ENCODE data around the gene MERTK. TPM values are rescaled to one million over a fixed set of nuclear protein-coding genes. Genes with fewer than 3 reads are reported as not detected.

Gene MERTK
- polyA plus RNA-seq, 3 donors = 21.2 to 24.5 (median 21.9) TPM

DNA sequence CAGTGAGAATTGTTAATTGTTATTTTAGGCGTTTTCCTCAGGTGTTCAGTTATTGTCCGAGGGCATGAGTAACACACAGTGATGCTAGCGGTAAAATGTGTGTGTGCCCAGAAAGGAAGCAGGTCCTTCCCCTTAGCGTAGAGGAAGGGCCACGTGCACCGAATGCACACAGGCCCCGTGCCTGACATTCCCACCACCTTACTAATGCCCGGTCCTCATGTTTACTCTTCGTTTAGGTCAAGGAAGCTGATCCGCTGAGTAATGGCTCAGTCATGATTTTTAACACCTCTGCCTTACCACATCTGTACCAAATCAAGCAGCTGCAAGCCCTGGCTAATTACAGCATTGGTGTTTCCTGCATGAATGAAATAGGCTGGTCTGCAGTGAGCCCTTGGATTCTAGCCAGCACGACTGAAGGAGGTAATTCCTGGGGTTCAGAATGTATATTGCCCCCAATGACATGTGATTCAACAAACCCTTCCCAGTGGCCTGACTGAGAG lies 76.7 kb downstream of the MERTK start:
- DNase-seq (ENCODE audit: low read depth in 3 of 3, low spot score in 2 of 3) = no peak

DNA sequence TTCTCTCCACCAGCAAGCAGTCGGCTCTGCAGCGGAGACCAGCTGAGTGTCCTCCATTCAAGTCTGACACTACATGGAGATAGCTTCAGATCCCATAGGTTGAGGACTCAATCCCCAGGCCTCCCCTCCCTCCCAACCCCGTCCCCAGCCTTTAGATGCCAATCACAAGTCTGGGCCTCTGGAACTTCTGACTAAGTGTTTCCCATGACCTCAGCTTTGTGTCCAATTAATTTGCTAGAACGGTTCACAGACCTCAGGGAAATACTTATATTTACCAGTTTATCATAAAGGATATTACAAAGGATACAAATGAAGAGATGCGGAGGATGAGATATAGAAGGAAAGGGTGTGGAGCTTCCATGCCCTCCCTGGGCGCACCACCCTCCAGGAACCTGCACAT lies 77.4 kb downstream of the MERTK start:
- no peak for DNase-seq (ENCODE audit: low read depth in 3 of 3, low spot score in 2 of 3)

DNA sequence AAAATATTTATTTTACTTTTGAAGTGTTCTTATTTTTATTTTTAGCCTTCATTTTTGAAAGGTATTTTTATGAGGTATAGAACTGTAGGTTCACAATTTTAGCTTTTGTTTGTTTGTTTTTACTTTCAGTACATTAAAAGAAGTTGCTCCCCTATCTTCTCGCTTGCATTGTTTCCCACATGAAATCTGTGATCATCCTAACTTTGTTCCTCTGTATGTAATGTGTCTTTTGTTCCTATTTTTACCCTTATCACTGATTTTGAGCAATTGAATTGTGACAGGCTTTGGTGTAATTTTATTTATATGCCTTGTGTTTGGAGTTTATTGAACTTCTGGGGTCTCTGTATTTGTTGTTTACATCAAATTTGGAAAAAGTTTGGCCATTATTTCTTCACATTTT lies 78.8 kb downstream of the MERTK start:
- DNase-seq (ENCODE audit: low read depth in 3 of 3, low spot score in 2 of 3) = no peak

DNA sequence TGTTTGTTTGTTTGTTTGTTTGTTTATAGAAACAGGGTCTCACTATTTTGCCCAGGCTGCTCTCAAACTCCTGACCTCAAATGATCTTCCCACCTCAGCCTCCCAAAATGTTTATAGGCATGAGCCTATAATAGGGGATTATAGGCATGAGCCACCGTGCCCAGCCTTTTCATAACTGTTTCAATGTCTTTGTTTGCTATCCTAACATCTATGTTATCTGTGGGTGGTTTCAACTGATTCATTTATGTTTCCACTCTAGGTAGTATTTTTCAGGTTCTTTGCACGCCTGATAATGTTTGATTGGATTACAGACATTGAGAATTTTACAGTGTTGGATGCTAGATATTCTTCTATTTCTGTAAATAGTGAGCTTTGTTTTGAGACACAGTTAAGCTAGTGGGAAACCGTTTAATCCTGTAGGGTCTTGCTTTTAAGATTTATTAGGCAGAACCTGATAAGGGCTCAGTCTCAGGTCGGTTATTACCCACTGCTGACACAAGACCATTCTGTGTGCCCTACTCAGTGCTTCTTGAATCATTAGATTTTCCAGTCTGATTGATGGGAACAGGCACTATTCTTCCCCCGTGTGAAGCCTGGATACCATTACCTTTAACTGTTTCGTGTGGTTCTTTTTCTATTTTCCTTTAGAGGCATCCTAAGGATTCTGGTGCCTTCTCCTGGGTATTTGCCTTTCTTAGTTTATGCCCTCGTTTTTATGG lies 80.2 kb downstream of the MERTK start:
- no peak for DNase-seq (ENCODE audit: low read depth in 3 of 3, low spot score in 2 of 3)

DNA sequence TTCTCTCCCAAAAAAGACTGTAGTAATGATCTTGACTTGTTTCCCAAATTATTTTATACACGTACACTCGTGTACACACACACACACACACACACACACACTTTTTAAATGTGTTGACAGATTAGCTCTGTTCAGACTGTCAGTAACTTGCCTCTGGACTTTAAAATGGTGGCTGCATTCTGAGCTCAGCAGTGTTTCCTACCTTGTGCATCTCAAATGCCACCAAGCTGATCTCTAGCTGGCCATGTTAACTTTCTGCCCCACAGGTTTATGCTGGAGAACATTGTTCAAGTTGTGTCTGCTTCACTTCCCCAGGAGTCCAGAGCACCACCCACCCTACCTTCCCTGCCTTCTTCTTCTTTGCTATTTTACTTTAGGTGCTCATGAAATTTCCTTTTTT lies 83.3 kb downstream of the MERTK start:
- DNase-seq (ENCODE audit: low read depth in 3 of 3, low spot score in 2 of 3) = no peak

DNA sequence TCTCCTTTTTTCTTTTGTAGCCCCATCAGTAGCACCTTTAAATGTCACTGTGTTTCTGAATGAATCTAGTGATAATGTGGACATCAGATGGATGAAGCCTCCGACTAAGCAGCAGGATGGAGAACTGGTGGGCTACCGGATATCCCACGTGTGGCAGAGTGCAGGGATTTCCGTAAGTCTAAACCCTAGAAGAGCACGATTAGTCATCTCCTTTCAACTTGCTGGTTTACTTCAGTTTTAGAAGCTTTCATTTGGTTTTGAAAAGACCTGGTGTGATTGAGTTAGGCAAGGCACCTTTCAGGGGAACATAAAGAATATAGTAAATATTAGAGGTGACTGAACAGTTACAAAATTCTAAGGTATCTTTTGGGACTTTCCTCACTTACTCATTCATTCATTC lies 84.4 kb downstream of the MERTK start:
- DNase-seq (ENCODE audit: low read depth in 3 of 3, low spot score in 2 of 3) = no peak

DNA sequence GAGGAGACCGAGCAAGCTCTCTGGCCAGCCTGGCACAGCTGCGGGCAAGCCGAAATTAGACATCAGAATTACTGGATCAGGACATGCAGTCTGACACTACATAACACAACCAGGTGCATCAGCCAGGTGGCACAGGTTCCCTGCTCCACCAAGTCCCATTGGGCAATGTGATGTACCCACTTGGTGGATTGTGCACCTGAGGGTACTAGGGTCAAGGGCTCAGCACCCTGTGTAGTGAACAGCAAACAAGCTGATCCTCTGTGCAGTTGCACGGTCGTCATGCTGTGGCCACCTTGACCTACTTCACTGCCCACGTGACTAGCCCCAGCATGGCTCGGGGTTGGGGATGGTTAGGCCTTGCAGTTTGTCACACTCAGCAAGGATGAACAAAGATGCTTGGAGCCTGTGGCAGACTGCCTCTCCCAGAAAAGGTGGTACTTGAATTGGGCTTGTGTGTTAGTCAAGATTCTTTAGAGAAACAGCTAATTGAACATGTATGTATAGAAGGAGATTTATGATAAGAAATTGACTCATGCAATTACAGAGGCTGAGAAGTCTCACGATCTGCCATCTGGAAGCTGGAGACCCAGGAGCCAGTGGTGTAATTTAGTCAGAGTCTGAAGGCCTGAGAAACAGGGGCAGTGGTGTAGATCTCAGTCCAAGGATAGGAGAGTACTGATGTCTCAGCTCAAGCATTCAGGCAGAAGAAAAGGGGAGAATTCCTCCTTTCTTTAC lies 85.2 kb downstream of the MERTK start:
- no peak for DNase-seq (ENCODE audit: low read depth in 3 of 3, low spot score in 2 of 3)

DNA sequence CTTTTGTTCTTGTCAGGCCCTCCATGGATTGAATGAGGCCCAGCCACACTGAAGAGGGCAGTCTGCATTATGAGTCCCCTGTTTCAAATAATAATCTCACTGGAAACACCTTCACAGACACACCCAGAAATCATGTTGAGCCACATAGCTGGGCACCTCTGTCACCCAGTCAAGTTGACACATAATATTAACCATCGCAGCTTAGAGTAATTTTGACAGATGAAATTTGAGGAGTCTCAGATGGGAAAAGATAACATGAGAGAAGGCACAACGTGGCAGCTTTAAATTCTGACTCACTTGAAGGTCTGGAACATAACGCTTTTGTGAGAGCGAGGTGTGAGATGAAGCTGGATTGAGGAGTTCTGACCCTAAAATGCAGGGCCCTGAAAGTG lies 85.8 kb downstream of the MERTK start:
- DNase-seq (ENCODE audit: low read depth in 3 of 3, low spot score in 2 of 3) = no peak

DNA sequence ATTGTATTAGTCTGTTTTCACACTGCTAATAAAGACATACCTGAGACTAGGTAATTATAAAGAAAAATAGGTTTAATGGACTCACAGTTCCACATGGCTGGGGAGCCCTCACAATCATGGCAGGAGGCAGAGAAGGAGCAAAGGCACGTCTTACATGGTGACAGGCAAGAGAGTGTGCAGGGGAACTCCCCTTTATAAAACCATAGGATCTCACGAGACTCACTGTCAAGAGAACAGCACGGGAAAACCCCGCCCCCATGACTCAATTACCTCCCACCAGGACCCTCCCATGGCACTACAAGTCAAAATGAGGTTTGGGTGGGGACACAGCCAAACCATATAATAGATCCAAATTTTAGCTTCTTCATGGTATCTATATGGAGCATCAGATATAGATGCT lies 87.1 kb downstream of the MERTK start:
- DNase-seq (ENCODE audit: low read depth in 3 of 3, low spot score in 2 of 3) = no peak

DNA sequence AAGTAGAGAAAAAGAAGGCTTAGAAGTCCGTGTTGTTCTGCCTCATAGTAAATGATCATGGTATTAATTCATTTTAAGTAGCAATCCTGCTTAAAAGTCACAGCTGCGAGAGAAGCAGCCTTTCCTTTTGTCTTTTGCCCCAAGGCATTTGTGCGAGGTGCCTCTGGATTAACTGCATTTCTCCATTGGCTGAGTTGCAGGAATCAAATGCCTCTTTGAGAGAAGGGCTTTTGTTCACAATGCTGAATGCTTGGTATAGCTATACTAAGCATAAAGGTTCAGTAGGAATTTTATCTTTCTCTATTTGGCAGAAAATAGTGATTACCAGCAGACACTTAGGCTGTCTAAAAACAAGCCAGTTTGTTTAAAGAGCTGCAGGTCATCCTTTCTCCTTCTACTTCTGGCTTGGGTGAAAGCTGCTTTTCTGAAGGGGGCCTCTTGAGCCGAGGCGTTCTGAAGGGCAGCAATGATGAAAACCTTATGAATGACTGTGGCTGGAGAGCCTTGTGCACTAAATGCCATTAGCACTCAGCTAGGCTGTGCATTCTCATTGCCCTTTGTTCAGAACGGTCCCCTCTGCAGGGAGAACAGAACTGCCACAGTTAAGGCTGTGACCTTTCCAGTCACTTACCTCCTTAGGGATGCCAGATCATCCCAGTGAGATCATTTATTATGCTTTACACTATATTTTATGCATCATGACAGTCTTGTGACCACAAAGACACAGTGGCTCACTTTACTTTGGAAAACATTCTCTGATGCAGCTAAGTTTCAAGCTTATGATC lies 87.9 kb downstream of the MERTK start:
- DNase-seq (ENCODE audit: low read depth in 3 of 3, low spot score in 2 of 3) = no peak

DNA sequence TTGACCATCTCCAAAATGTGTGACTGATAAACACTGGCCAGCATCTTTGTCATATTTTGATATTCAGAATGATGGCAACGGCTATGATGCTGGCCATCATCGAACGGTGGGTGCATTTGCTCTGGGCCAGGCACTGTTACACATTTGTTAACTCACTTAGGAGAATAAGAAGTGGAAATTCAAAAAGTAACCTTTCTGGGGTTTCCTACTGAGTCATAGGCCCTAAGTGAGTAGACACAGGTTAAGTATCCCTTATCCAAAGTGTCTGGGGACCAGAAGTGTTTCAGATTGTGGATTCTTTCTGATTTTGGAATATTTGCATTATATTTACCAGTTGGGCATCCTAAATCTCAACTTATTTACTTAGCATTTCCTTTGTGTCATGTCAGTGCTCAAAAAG lies 92.0 kb downstream of the MERTK start:
- no peak for DNase-seq (ENCODE audit: low read depth in 3 of 3, low spot score in 2 of 3)

DNA sequence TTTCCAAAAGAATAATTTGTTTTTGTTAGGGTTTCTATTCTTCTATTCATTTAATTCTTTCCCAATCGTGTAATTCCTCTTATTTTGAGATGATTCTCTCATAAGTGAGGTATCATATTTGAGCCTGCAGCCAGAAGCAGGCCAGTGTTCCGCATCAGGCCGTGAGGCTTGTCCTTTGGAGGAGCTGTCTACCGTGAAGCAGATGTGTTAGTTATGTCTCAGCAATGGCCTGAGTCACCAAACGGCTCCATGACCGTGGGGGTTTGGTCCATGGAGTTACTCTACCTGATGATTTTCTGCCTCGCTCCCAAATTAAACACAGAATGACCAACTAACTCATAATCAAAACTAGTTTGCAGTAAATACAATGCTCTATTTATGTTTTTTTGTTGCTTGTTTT lies 92.4 kb downstream of the MERTK start:
- no peak for DNase-seq (ENCODE audit: low read depth in 3 of 3, low spot score in 2 of 3)

DNA sequence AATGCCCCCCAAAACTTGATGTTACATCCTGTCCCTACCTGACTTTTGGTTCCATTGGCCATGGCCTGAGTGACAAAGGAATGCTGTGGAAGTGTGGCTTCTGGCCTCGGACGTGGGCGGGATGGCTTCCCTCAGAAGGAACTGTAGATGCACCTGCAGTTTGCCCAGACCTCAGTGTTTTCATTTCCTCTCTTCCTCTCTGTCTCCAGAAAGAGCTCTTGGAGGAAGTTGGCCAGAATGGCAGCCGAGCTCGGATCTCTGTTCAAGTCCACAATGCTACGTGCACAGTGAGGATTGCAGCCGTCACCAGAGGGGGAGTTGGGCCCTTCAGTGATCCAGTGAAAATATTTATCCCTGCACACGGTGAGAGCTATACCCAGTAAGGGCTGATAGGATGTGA lies 95.6 kb downstream of the MERTK start:
- no peak for DNase-seq (ENCODE audit: low read depth in 3 of 3, low spot score in 2 of 3)

DNA sequence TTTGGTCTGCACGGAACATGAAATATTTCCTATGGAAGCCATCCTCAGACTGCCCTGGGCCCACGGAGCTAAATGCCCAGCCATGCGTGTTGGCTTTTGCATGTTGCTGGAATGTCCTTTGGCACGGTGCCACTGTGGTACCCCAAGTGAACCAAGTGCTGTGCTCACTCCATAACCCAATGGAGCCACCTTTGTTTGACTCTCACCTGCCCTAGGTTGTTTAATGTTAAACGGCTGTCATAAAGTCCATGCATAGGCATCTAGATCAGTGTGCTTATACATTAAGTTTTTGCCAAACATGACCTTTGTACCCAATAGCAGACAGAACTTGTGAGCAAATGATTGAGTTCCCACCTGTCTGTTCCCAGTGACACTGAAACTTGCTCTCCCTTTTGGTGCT lies 96.7 kb downstream of the MERTK start:
- DNase-seq (ENCODE audit: low read depth in 3 of 3, low spot score in 2 of 3) = no peak

DNA sequence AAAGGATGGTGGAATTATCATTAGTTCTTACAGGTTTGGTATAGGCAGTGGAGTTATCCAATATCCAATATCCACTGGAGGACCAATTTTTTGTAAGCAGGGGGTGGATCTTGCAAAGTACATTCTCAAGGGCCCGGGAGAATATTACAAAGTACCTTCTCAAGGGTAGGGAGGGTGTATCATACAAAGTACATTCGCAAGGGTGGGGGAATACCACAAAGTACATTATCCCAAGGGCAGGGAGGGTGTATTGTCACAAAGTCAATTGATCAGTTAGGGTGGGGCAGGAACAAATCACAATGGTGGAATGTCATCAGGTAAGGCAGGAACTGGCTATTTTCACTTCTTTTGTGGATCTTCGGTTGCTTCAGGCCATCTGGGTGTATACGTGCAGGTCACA lies 101.4 kb downstream of the MERTK start:
- no peak for DNase-seq (ENCODE audit: low read depth in 3 of 3, low spot score in 2 of 3)

DNA sequence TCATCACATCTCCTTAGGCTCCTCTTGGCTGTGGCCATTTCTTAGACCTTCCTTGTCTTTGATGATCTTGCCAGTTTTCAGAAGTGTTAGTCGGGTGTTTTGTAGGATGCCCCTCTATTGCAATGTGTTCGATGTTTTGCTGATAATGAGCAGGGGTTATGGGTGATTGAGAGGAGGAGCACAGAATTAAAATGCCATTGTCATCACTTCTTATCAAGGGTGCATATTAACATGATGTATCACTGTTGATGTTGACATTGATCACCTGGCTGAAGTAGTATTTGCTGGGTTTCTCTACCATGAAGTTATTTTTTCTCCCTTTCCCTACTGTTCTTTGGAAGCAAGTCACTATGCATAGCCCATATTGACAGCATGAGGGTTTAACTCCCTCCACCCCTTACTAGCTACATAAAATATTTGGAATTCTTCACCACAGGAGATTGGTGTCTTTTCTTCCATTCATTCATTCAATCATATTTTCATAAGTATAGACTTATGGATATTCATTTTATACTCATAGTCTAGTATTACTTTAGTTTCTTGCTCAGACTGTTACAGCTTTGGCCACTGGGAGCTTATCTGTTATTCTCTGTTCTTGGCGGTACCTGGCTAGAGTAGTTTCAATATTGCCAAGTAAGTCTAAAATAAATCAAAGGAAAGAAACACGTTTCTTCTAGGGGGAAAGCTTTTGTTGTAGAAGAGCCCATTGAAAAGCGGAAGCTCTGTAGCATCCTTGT lies 102.2 kb downstream of the MERTK start:
- no peak for DNase-seq (ENCODE audit: low read depth in 3 of 3, low spot score in 2 of 3)

DNA sequence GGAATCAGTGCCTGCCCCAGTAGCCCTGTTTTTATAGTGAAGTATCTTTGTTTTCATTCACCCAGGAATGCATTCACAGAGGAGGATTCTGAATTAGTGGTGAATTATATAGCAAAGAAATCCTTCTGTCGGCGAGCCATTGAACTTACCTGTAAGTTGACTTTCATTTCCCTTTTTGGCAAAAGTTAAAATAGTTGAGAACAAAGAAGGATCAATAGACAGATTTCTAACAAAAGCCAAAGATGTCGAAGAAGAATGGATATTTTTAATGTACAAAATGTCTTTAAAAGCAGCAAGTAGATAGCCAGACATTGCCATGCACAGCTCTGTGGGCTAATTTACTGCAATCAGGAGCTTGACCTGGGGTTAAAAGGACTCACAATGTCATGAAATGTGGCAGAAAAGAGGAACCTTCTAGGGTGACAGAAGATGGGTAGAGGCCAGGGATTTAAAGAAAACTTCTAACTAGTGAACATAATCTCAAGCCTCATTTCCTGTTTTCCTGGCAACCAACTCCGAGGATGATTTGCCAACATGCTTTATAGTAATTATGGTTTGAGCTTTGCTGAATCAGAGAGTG lies 102.8 kb downstream of the MERTK start:
- DNase-seq (ENCODE audit: low read depth in 3 of 3, low spot score in 2 of 3) = no peak

DNA sequence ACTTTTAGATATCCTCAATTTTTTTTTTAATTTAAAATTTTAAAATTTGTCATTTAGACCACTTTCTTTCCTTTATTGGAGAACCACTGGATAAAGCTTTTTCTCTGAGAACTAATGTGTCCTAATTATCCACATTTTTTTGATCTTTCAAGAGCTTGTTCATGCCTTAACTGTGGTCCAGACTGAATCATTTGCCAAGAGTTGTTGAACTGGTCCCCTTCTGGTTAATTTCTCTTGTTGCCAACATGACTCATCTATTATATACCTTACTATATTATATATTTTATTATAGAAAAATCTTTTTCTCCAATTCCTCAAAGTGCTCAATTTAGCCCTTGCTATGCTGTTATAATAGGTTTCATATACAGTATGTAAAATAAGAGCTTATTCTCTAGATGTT lies 103.5 kb downstream of the MERTK start:
- no peak for DNase-seq (ENCODE audit: low read depth in 3 of 3, low spot score in 2 of 3)

DNA sequence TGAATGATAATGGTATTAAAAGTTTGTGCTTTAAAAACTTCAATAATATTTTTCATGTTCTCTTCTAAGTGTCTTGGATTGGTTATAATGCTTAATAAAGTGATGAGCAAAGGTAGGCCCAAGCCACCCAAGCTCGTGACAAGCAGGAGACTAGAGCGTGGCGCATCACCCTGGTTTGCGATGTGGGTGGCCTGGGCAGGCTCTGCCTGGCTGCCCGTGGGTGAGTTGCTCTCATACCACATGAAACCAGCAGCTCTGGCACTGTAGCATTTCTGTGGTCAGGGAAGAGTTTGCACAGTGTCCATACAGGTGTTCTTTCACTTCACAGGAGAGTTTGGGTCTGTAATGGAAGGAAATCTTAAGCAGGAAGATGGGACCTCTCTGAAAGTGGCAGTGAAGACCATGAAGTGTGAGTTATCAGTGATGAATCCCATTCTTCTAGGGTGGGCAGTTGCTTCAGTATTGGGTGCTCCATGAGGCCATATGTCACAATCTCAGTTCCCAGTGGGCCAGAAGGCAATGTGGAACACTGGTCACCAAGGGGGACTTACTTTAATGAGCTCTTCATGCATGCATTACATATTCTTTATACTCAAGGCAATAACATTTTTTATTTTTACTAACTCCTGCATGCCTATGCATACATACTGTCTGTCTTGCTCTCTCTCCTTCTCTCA lies 105.3 kb downstream of the MERTK start:
- no peak for DNase-seq (ENCODE audit: low read depth in 3 of 3, low spot score in 2 of 3)

DNA sequence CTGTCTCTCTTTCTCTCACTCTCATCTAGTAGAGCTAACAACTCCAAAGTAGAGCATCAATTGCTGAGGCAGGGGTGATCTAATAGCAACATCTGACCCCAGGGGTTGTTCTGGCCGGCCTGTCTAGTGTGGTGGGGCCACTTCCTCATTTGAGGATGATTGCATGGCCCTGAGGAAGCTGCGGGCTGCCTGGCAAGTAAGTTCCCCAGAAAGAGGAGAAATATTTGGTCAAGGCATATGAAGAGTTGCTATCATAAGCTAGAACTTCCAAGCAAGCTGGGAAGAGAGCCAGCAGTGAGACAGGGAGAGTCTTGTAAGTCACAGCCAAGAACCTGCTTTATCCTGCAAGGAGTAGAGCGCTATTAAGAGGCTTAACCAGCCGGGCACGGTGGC lies 105.8 kb downstream of the MERTK start:
- no peak for DNase-seq (ENCODE audit: low read depth in 3 of 3, low spot score in 2 of 3)
